Measurements from ENCODE around the gene MAP2K3.

The MAP2K3 gene

DNA sequence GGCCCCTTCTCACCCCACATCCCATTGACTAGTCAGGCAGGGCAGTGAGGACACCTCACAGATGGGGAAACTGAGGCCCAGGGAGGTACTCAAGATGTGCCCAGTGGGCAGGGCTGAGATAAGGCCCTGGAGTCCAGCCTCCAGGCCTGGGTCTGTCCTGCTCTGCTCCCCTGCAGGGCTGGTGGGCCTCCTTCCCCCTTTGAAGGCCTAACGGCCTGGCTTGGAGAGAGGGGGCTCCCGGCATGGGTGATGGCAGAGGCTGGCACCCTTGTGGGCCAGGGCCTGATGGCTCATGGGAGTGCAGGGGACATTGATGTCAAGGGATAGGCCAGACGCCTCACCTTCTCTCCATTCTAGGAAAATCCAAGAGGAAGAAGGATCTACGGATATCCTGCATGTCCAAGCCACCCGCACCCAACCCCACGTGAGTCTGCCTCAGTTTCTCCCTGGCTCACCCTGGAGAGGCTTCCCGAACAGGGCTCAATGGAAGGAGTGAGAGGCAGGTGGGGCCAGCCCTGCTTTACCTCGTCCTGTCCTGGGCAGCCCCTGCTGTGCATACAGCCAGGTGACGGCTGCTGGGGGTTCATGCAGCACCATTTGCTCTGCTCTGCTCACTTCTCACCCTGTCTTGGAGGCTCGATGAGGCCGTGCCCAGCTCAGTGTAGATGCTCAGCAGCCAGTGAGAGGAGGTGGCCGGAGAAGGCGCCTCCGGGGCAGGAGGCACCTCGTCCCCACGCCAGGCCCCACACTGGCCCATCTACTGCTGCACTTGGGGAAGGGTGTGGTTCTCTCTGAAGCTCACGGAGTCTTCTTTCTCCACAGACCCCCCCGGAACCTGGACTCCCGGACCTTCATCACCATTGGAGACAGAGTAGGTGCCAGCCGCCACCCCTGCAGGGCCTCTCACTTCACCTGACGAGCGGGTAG lies 13.8 kb downstream of the MAP2K3 start:
- no peak for DNase-seq (ENCODE audit: low read depth)
- no peak for TF ChIP-seq CTCF (IDR thresholded peaks at IDR 0.05; ENCODE audit: low read depth, low read length, missing control alignments)
- H3K4me3 ChIP-seq (ENCODE audit: low read depth, low read length), result no peak overlapping the region

DNA sequence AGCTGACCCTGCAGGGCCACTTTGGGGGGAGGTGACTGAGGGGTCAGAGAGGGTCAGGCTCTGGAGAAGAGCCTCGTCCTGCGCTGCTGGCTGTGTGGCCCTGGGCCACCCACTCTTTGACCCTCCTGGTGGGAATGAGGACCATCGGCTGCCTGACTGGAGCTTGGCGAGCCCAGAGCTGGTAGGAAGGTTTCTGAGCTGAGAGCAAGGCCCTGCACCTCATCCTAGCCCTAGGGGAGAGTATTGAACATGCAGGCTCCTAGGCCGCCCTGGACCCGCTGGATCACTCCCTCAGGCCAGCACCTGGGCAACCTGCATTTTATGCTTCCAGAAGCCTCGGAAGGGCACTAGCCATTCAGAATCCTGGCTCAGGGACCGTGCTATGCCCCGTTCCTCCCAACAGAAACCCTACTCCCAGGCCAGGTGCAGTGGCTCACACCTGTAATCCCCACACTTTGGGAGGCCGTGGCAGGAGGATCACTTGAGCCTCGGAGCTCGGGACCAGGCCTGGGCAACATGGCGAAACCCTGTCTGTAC lies 14.5 kb downstream of the MAP2K3 start:
- no peak overlapping the region for H3K4me3 ChIP-seq (ENCODE audit: low read depth, low read length)
- DNase-seq (ENCODE audit: low read depth), result no peak
- TF ChIP-seq CTCF (IDR thresholded peaks at IDR 0.05; ENCODE audit: low read depth, low read length, missing control alignments), result no peak

DNA sequence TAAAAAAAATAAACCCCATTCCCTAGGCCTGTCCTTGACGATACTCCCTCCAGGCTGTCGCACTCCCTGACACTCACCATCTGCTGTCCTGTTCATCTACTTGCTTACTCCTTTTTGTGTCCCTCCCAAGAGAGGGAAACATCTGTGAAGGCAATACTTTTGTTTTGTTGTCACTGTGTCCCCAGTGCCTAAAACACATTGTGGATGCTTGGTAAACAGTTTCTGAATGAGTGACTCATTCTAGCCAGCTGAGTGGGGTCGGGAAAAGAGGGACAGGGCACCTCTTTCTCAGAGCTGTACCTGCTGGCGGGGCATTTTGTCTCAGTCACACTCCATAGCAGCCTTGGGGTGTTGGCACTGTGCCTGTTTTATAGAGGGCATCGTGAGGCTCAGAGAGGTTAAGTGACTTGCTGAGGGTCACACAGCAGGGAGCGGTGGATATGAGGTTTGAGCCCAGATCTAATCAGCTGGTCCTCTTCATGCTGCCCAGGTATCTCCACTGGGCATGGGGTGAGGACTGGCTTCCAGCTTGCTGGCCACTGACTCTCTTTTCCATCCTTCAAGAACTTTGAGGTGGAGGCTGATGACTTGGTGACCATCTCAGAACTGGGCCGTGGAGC lies 15.6 kb downstream of the MAP2K3 start:
- no peak for DNase-seq (ENCODE audit: low read depth)
- H3K4me3 ChIP-seq (ENCODE audit: low read depth, low read length), result no peak overlapping the region
- TF ChIP-seq CTCF (IDR thresholded peaks at IDR 0.05; ENCODE audit: low read depth, low read length, missing control alignments), result no peak

GRCh38 chr17:21300601-21301571 lies 16.4 kb downstream of the MAP2K3 start:
- no peak overlapping the region for H3K4me3 ChIP-seq (ENCODE audit: low read depth, low read length)
- no peak for DNase-seq (ENCODE audit: low read depth)
- no peak for TF ChIP-seq CTCF (IDR thresholded peaks at IDR 0.05; ENCODE audit: low read depth, low read length, missing control alignments)

- no peak overlapping the region for H3K4me3 ChIP-seq (ENCODE audit: low read depth, low read length)
- no peak for TF ChIP-seq CTCF (IDR thresholded peaks at IDR 0.05; ENCODE audit: low read depth, low read length, missing control alignments)
- no peak for DNase-seq (ENCODE audit: low read depth)
Measured at GRCh38 chr17:21301593-21302550, 17.4 kb downstream of the MAP2K3 start.

All from GM12864 (cell line).